AG04449 (cell line): ENCODE data around the gene RELN.

Experiments
- CTCF ChIA-PET: fragments of 350-600 bp; formaldehyde crosslinking; extraction: SDS; loops from one replicate; lab custom pipeline; 2021; ENCODE audit warnings: antibody characterized with exemption; lab: Yijun Ruan, JAX
- POLR2A ChIA-PET: fragments of 400-600, 350-600 bp; formaldehyde crosslinking; extraction: SDS; loops from one replicate; lab custom pipeline; 2020; ENCODE audit warnings: antibody characterized with exemption, inconsistent platforms; lab: Yijun Ruan, JAX
- DNase-seq: peaks from one replicate; pipeline ENCODE4 v3.0.0-alpha.2; 2010; ENCODE audit warnings: low read depth, low spot score
- H3K4me3 ChIP-seq: 2 replicates; pipeline ENCODE4 v1.5.1; 2011; ENCODE audit warnings: low read depth, mild to moderate bottlenecking, control low read depth, low read length
- CTCF ChIP-seq: IDR thresholded peaks from one replicate; pipeline ENCODE4 v1.5.1; 2011; ENCODE audit warnings: mild to moderate bottlenecking, moderate library complexity, low read length, control low read depth, inconsistent platforms; ENCODE audit not compliant: insufficient read depth; ENCODE audit errors: missing control alignments

The RELN gene

GRCh38 chr7:103717574-103717973 lies 271.9 kb downstream of the RELN start:
- no peak for DNase-seq
- CTCF ChIA-PET, result no interaction called here
- no peak for TF ChIP-seq CTCF
- no peak overlapping the region for H3K4me3 ChIP-seq
- POLR2A ChIA-PET, result no interaction called here

- DNase-seq, result no peak
These were observed 273.9 kb downstream of the RELN start for GRCh38 chr7:103715376-103716120.

GRCh38 chr7:103714376-103714927 lies 275.0 kb downstream of the RELN start:
- ChIA-PET CTCF (interaction anchor here (1.2 kb wide), 1 partner anchor 20 kb away, joined by 3 read pairs; no protein-coding TSS in a partner anchor), POLR2A (no interaction called here)
- no peak for TF ChIP-seq CTCF
- DNase-seq, result no peak
- no peak overlapping the region for H3K4me3 ChIP-seq

More at GRCh38 chr7:103715376-103716120, 273.9 kb downstream of the RELN start:
- no peak overlapping the region for H3K4me3 ChIP-seq
- CTCF ChIA-PET, result no interaction called here
- no peak for TF ChIP-seq CTCF
- POLR2A ChIA-PET, result no interaction called here

- TF ChIP-seq CTCF, result no peak
- DNase-seq, result no peak
- POLR2A ChIA-PET, result interaction anchor here (1.4 kb wide), 1 partner anchor 76 kb away, joined by 4 read pairs; no protein-coding TSS in a partner anchor
- H3K4me3 ChIP-seq, result no peak overlapping the region
- CTCF ChIA-PET, result interaction anchor here (1.2 to 1.3 kb wide), 2 partner anchors 9 to 19 kb away, joined by 3 read pairs; no protein-coding TSS in a partner anchor
These were observed 276.3 kb downstream of the RELN start for GRCh38 chr7:103712991-103713778.

GRCh38 chr7:103711413-103711812 lies 278.0 kb downstream of the RELN start:
- H3K4me3 ChIP-seq, result no peak overlapping the region
- ChIA-PET CTCF (no interaction called here), POLR2A (interaction anchor here (0.6 kb wide), 1 partner anchor 74 kb away, joined by 3 read pairs; no protein-coding TSS in a partner anchor)
- DNase-seq, result no peak
- TF ChIP-seq CTCF, result no peak

GRCh38 chr7:103710247-103710646 lies 279.2 kb downstream of the RELN start:
- TF ChIP-seq CTCF, result no peak
- H3K4me3 ChIP-seq, result no peak overlapping the region
- ChIA-PET POLR2A (no interaction called here), CTCF (no interaction called here)
- peak; percentile 5 for DNase-seq
